Left ventricle myocardium inferior (tissue), 1 donor: Measurements from ENCODE around the gene AHNAK. TPM values are rescaled to one million over a fixed set of nuclear protein-coding genes. Genes with fewer than 3 reads are reported as not detected.

Experiments used
- DNase-seq: peaks from one replicate; pipeline ENCODE4 v3.0.0-alpha.2; 2020
- H3K27ac ChIP-seq: fragments of 200-600 bp; replicated peaks from 2 replicates; pipeline ENCODE4 v1.8.0; 2021
- H3K27me3 ChIP-seq: fragments of 200-600 bp; 2 replicates; pipeline ENCODE4 v1.8.0; 2021; ENCODE audit warnings: low read depth
- H3K36me3 ChIP-seq: fragments of 200-600 bp; 2 replicates; pipeline ENCODE4 v1.8.0; 2021
- H3K4me1 ChIP-seq: fragments of 200-600 bp; 2 replicates; pipeline ENCODE4 v1.8.0; 2021
- H3K4me3 ChIP-seq: fragments of 200-600 bp; 2 replicates; pipeline ENCODE4 v1.8.0; 2021; ENCODE audit warnings: mild to moderate bottlenecking, moderate library complexity
- H3K9me3 ChIP-seq: fragments of 200-600 bp; replicated peaks from 2 replicates; pipeline ENCODE4 v1.8.0; 2021
- intact Hi-C: fragments of 100-400 bp; cut with micrococcal nuclease; formaldehyde crosslinking; loops from one replicate; pipeline ENCODE4 v1.11.0; 2022
- total RNA-seq: library from RNA; stranded (reverse); fragmentation: NEBNext Ultra II Directional; extraction: Animal tissue kit (Norgen Biotek cat#: 25700); gene quantifications from one replicate; pipeline ENCODE4 v1.2.1, GENCODE V29; 2021
- TF ChIP-seq, protein P1 (sequence below): fragments of 200-600 bp; IDR thresholded peaks from 2 replicates; pipeline ENCODE4 v1.8.0; 2021; ENCODE audit warnings: antibody characterized with exemption, mild to moderate bottlenecking, borderline replicate concordance
- donor health status: DM: no; HTN: yes; CAD: no; lungs with severe emphysema.

The AHNAK gene
- total RNA-seq, 1 donor from 2014 or later, result 290 TPM

GRCh38 chr11:62496676-62497075, 49.9 kb downstream of the AHNAK start:
- no peaks in the 10 kb centered on the region for H3K36me3 ChIP-seq
- TF ChIP-seq, protein P1, sequence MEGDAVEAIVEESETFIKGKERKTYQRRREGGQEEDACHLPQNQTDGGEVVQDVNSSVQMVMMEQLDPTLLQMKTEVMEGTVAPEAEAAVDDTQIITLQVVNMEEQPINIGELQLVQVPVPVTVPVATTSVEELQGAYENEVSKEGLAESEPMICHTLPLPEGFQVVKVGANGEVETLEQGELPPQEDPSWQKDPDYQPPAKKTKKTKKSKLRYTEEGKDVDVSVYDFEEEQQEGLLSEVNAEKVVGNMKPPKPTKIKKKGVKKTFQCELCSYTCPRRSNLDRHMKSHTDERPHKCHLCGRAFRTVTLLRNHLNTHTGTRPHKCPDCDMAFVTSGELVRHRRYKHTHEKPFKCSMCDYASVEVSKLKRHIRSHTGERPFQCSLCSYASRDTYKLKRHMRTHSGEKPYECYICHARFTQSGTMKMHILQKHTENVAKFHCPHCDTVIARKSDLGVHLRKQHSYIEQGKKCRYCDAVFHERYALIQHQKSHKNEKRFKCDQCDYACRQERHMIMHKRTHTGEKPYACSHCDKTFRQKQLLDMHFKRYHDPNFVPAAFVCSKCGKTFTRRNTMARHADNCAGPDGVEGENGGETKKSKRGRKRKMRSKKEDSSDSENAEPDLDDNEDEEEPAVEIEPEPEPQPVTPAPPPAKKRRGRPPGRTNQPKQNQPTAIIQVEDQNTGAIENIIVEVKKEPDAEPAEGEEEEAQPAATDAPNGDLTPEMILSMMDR, result no peak
- peaks cover 35% of the 10 kb centered on the region for H3K4me1 ChIP-seq
- no peaks in the 10 kb centered on the region for H3K27me3 ChIP-seq
- no peaks in the 10 kb centered on the region for H3K9me3 ChIP-seq
- no peak for DNase-seq
- intact Hi-C loops, result no loop called here
- no peak overlapping the region for H3K4me3 ChIP-seq
- no peak overlapping the region for H3K27ac ChIP-seq

GRCh38 chr11:62494246-62494645, 52.4 kb downstream of the AHNAK start:
- Histone ChIP-seq H3K36me3 (no peaks in the 10 kb centered on the region), H3K27ac (no peak overlapping the region), H3K9me3 (no peaks in the 10 kb centered on the region), H3K27me3 (no peaks in the 10 kb centered on the region), H3K4me1 (peaks cover 11% of the 10 kb centered on the region), H3K4me3 (no peak overlapping the region)
- intact Hi-C loops, result no loop called here
- TF ChIP-seq, protein P1, result no peak
- DNase-seq, result no peak

DNA sequence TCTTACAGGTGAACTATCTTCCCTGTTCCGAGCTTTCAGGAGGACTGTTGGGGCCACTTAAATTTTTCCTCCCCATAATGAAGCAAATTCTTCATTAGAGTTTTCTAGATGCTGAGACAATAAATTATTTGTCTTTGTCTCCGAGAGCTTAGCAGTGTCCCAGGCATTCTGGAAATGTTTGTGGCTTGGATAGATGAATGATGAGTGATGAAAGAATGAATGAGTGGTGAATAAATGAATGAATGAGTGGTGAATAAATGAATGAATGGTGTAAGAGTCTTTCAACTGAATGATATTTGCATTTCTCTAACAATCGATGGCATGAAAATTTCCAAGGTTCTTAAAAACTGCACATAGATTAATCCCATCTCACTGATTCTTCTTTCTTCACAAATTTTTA, 52.8 kb downstream of the AHNAK start:
- Histone ChIP-seq H3K27ac (no peak overlapping the region), H3K9me3 (no peaks in the 10 kb centered on the region), H3K4me3 (no peak overlapping the region), H3K36me3 (no peaks in the 10 kb centered on the region), H3K27me3 (no peaks in the 10 kb centered on the region), H3K4me1 (peaks cover 8% of the 10 kb centered on the region)
- TF ChIP-seq, protein P1, result no peak
- no peak for DNase-seq
- intact Hi-C loops, result no loop called here

DNA sequence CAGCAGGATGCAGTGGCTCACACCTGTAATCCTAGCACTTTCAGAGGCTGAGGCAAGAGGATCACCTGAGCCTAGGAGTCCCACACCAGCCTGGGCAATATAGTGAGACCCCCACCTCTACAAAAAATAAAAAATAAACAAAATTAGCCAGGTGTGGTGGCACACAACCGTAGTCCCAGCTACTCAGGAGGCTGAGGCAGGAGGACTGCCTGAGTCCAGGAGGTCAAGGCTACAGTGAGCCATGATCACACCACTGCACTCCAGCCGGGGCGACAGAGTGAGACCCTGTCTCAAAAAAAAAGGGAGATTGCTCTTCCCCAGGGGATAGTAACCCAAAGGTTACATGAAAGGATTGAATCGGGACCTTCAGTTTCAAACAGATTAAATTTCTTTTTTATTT, 54.0 kb downstream of the AHNAK start:
- TF ChIP-seq, protein P1, result no peak
- peaks cover 8% of the 10 kb centered on the region for H3K4me1 ChIP-seq
- DNase-seq, result no peak
- H3K4me3 ChIP-seq, result no peak overlapping the region
- no peak overlapping the region for H3K27ac ChIP-seq
- no peaks in the 10 kb centered on the region for H3K27me3 ChIP-seq
- no peaks in the 10 kb centered on the region for H3K36me3 ChIP-seq
- intact Hi-C loops, result no loop called here
- H3K9me3 ChIP-seq, result no peaks in the 10 kb centered on the region

DNA sequence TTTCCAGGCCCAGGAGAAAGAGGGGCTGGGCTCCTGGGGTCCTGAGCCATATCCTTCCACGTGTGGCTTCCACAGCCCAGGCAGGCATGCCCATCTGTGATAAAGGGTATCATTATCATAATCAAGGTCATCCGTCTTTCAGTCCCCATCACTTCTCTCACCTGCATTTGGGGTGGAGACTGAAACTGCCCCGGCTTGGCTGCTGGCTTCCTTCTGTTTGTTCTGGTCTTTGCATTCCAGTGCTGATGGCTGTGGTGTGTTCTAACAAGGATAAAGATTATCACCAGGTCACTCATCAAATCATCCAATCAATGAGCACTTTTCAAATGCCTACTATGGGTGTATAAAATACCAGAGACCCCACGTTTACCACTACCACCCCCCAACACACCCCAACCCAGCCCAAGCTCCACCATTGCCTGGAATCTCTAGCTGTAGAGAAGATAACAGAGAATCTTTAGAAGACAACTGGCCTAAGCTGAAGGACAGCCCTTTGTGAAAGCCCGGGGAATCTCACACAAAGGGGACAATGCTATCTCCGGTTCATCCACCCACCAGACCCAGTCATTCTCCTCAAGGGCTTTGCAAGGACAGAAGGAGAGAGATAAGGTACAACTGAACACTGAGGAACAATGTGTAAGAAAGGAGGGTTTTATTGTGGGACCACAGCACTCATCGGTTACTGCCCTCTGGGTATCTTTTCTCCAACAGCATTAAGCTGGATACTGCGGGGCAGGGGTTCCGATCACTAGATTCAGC, 54.9 kb downstream of the AHNAK start:
- Histone ChIP-seq H3K27me3 (no peaks in the 10 kb centered on the region), H3K4me3 (no peak overlapping the region), H3K9me3 (no peaks in the 10 kb centered on the region), H3K36me3 (no peaks in the 10 kb centered on the region), H3K27ac (no peak overlapping the region), H3K4me1 (no peaks in the 10 kb centered on the region)
- TF ChIP-seq, protein P1, result no peak
- no peak for DNase-seq
- intact Hi-C loops, result no loop called here
